Measurements from ENCODE around the gene OIP5.

The OIP5 gene

GRCh38 chr15:41259546-41260189 is 72.7 kb downstream of the OIP5 start:
- no peak for DNase-seq (ENCODE audit: low read depth, low spot score)
